Uterus (tissue), 4 donors: Measurements from ENCODE around the gene LLGL2. TPM values are rescaled to one million over a fixed set of nuclear protein-coding genes. Genes with fewer than 3 reads are reported as not detected.
A peak's percentile ranks its signal among the peaks of the same experiment; 100 is the strongest.

Experiments used
- DNase-seq, 2 donors: peaks; one replicate each; pipeline ENCODE4 v3.0.0-alpha.2; 2019 to 2020
- H3K27ac ChIP-seq, 2 donors: fragments of 200-600 bp; sonication (generic); 1 replicate in 1 of 2; 2 replicates in 1 of 2; pipeline ENCODE4 v1.5.1; 2016 to 2018
- H3K27me3 ChIP-seq, 2 donors: fragments of 200-600 bp; sonication (generic); one replicate each; pipeline ENCODE4 v1.5.1; 2018 to 2019; ENCODE audit warnings: control low read depth in 1 of 2
- H3K36me3 ChIP-seq, 2 donors: fragments of 200-600 bp; sonication (generic); one replicate each; pipeline ENCODE4 v1.5.1; 2019; ENCODE audit warnings: control low read depth in 1 of 2
- H3K4me1 ChIP-seq, 2 donors: fragments of 200-600 bp; sonication (generic); one replicate each; pipeline ENCODE4 v1.5.1; 2018 to 2019; ENCODE audit warnings: control low read depth in 1 of 2
- H3K4me3 ChIP-seq, 2 donors: fragments of 200-600 bp; sonication (generic); 1 replicate in 1 of 2; 2 replicates in 1 of 2; pipeline ENCODE4 v1.5.1; 2018 to 2019; ENCODE audit warnings: mild to moderate bottlenecking in 1 of 2
- H3K9me3 ChIP-seq, 2 donors: fragments of 200-600 bp; sonication (generic); one replicate each; pipeline ENCODE4 v1.5.1; 2019; ENCODE audit warnings: control low read depth in 1 of 2
- POLR2A ChIP-seq, 2 donors: fragments of 450-650 bp; IDR thresholded peaks; one replicate each; pipeline ENCODE4 v1.6.1; 2016; ENCODE audit warnings: antibody characterized with exemption in 2 of 2, mild to moderate bottlenecking in 1 of 2, moderate library complexity in 1 of 2
- intact Hi-C: fragments of 100-400 bp; cut with DNase I; formaldehyde crosslinking; loops from one replicate; pipeline ENCODE4 v1.15.1; 2023; ENCODE audit warnings: low total_unique reads
- total RNA-seq, 4 donors: library from RNA; depleted of rRNA in 3 of 4; stranded (reverse); fragments of >200 nt in 3 of 4; gene quantifications; one replicate each; pipeline versions ENCODE4 v1.1.0 to v1.2.4, GENCODE V29; 2014 to 2023
- TF ChIP-seq, protein P1 (sequence below), 4 experiments: fragments of 200-600 bp in 2 of 4; fragments of 450-650 bp in 2 of 4; sonication (generic) in 2 of 4; IDR thresholded peaks; one replicate each; pipeline ENCODE4 v1.5.1; 2016 to 2019; ENCODE audit warnings: antibody characterized with exemption in 4 of 4, mild to moderate bottlenecking in 2 of 4, moderate library complexity in 1 of 4
- donor health status: DM: yes; HTN: yes; CAD: no.

Gene LLGL2
- total RNA-seq, 4 donors from 2014 or later, result 3.1 to 31.9 (median 14.0) TPM

DNA sequence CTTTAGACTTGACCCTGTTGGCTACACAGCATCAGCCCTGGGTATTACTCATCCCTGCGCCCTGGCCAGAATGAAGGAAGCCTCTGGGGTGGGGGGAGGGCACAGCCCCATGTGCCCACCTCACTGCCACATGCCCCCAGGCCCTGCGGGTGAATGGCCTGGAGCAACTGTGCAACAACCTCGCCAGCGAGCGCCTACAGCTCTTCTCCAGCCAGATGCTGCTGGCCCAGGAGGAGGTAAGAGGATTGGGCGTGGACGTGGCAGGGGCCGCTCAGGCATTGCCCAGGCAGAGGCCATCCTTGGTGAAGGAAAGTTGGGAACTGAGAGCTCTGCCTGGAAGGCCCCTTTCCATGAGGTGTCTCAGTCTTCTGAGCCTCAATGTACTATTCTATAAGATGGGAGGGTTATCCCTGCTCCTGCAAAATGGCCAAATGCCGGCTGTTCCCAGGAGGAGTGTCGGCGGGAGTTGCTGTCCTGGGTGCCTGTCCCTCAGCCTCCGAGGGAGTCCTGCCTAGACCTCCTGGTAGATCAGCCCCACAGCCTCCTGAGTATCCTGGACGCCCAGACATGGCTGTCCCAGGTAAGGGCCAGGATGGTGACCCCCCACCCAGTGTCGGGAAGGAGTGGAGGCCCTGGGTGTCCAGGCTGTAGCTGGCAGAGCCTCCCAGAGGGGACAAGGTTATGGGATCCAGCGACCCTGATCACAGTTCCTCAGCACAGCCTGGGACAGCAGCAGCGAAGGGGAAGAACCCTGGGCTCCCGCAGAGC is 71.0 kb downstream of the LLGL2 start:
- Histone ChIP-seq H3K9me3 (no peaks in the 10 kb centered on the region), H3K27me3 (no peaks in the 10 kb centered on the region), H3K36me3 (no peaks in the 10 kb centered on the region), H3K4me1 (no peaks in the 10 kb centered on the region), H3K27ac (no peak overlapping the region), H3K4me3 (no peak overlapping the region)
- intact Hi-C loops, result no loop called here
- TF ChIP-seq POLR2A (IDR thresholded peaks at IDR 0.05), result no peak
- TF ChIP-seq, protein P1, sequence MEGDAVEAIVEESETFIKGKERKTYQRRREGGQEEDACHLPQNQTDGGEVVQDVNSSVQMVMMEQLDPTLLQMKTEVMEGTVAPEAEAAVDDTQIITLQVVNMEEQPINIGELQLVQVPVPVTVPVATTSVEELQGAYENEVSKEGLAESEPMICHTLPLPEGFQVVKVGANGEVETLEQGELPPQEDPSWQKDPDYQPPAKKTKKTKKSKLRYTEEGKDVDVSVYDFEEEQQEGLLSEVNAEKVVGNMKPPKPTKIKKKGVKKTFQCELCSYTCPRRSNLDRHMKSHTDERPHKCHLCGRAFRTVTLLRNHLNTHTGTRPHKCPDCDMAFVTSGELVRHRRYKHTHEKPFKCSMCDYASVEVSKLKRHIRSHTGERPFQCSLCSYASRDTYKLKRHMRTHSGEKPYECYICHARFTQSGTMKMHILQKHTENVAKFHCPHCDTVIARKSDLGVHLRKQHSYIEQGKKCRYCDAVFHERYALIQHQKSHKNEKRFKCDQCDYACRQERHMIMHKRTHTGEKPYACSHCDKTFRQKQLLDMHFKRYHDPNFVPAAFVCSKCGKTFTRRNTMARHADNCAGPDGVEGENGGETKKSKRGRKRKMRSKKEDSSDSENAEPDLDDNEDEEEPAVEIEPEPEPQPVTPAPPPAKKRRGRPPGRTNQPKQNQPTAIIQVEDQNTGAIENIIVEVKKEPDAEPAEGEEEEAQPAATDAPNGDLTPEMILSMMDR (IDR thresholded peaks at IDR 0.05), result no peak
- DNase-seq, result no peak

DNA sequence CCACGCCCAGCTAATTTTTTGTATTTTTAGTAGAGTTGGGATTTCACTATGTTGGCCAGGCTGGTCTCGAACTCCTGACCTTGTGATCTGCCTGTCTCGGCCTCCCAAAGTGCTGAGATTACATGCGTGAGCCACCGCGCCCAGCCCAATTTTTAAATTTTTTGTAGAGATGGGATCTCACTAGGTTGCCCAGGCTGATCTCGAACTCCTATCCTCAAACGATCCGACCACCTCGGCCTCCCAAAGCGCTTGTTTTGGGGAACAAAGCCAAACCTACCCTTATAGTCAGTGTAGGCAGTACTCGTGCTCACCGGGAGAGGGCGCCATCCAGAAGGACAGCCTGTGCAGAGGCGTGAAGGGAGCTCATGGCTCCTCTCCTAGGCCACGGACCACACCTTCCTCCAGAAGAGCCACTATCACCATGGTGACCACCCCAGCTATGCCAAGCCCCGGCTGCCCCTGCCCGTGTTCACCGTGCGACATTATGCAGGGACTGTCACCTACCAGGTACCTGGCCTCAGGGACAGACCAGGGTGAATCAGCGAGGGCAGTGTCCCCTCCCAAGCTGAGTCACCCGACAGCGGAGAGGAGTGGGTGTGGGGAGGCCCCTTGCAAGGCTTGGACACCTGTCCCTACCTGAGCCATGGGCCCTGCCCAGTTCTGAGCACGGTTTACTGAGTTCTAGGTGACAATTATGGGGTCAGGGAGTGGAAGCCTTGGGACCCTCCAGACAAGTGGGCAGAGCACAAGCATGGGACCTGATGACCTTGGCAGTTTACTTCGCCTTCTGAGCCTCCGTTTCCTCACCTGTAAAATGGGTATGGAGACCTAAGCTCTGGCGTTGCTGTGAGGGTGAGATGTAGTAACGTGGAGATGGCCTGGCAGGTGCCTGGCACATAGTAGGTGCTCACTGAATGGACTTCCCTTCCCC is 75.8 kb downstream of the LLGL2 start:
- Histone ChIP-seq H3K36me3 (no peaks in the 10 kb centered on the region), H3K27me3 (no peaks in the 10 kb centered on the region), H3K9me3 (no peaks in the 10 kb centered on the region), H3K4me1 (no peaks in the 10 kb centered on the region), H3K4me3 (no peak overlapping the region), H3K27ac (no peak overlapping the region)
- intact Hi-C loops, result no loop called here
- TF ChIP-seq, protein P1 (IDR thresholded peaks at IDR 0.05), result peak; percentile 15 to 48 (median 34)
- TF ChIP-seq POLR2A (IDR thresholded peaks at IDR 0.05), result no peak
- no peak for DNase-seq

DNA sequence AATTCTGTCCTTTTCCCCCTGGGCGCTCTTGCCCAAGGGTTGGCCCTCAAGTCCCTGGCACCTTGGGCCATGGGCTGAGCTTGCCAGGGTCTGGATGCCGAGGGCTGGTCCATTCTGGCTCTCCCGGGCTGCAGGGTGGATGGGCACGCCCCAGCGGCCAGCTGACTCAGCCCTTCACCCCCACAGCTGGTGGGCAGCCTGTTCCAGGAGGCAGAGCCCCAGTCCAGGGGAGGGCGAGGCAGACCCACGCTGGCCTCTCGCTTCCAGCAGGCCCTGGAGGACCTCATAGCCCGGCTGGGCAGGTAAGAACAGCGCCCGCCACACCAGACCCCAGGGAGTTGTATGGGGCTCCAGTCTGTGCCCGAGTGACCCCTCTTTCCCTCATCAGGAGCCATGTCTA is 77.1 kb downstream of the LLGL2 start:
- Histone ChIP-seq H3K27me3 (no peaks in the 10 kb centered on the region), H3K36me3 (no peaks in the 10 kb centered on the region), H3K9me3 (no peaks in the 10 kb centered on the region), H3K4me1 (no peaks in the 10 kb centered on the region), H3K4me3 (no peak overlapping the region), H3K27ac (no peak overlapping the region)
- TF ChIP-seq POLR2A (IDR thresholded peaks at IDR 0.05), result no peak
- TF ChIP-seq, protein P1 (IDR thresholded peaks at IDR 0.05), result no peak
- intact Hi-C loops, result no loop called here
- no peak for DNase-seq

DNA sequence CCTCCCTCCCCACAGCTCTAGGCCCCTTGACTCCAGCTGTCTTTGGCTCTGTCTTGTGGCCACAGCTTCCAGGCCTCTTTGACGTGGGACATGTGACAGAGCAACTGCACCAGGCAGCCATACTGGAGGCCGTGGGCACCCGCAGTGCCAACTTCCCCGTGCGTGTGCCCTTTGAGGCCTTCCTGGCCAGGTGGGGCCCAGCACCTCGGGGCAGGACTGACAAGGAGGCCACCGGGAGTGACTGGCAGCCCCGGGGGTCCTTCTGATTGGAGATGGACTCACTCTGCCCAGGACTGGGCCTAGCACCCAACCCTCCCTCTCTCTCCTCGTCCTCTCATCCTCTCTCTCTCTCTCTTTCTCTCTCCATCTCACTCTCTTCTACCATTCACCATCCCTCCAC is 77.6 kb downstream of the LLGL2 start:
- H3K27ac ChIP-seq, result no peak overlapping the region
- intact Hi-C loops, result no loop called here
- H3K4me1 ChIP-seq, result no peaks in the 10 kb centered on the region
- no peaks in the 10 kb centered on the region for H3K9me3 ChIP-seq
- TF ChIP-seq POLR2A (IDR thresholded peaks at IDR 0.05), result no peak
- TF ChIP-seq, protein P1 (IDR thresholded peaks at IDR 0.05), result no peak
- H3K27me3 ChIP-seq, result no peaks in the 10 kb centered on the region
- DNase-seq, result no peak
- no peaks in the 10 kb centered on the region for H3K36me3 ChIP-seq
- H3K4me3 ChIP-seq, result no peak overlapping the region
